ENCODE data around the gene AMELY.

DNA sequence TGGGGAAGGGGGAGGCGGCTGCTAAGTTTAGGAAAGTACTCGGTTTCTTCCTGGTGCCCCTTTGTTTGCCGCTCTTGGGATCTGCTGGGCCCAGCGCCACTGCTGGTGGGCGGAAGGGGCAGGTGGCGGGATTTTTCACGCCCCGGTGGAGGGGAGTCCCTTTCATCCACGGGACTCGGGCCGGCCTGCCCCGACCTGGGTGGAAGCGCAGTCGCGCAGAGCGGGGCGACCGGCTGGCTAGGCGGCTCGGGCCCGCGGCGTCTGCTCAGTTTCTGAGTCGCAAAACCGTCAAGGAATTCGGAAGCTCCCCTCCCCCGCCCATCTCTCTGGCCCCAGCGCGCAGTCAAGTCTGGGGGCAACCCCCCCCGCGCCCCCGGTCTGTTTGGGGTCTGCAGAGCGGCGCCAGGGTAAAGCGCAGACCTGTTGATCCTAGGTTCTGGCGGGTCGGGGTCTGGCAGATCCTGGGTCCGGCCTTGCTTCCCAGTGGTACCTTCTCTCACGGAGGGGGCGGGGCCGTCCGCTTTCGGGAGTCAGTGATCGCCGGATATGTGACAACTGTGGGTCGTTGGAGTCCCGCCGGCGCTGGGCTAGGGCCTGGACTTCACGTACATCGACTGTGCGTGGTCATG, at the start of gene AMELY:
- TF ChIP-seq GATA3 (IDR thresholded peaks at IDR 0.05; ENCODE audit: low read depth, low read length), result no peak
- TF ChIP-seq GATA2 (IDR thresholded peaks at IDR 0.05; ENCODE audit: low read depth, low read length), result no peak

All from SH-SY5Y (cell line).